DND-41 (cell line): ENCODE data around the gene AOPEP.
A peak's percentile ranks its signal among the peaks of the same experiment; 100 is the strongest.

Source experiments
- ATAC-seq: fragments of 200-7000 bp; cut with Tn5 transposase; 3 replicates; pipeline ENCODE4 v1.9.1; 2021; ENCODE audit warnings: low read depth; ENCODE audit not compliant: insufficient read depth
- DNase-seq: peaks from one replicate; pipeline ENCODE4 v3.0.0-alpha.2; 2020
- H2AFZ ChIP-seq: 2 replicates; pipeline ENCODE4 v1.6.0; 2012; ENCODE audit warnings: low read depth, low read length
- H3K27ac ChIP-seq: 2 replicates; pipeline ENCODE4 v1.5.1; 2012; ENCODE audit warnings: low read length, inconsistent platforms
- H3K27me3 ChIP-seq: fragments of 200-600 bp; sonication (generic); 2 replicates; pipeline ENCODE4 v1.6.0; 2012; ENCODE audit warnings: low read length, mild to moderate bottlenecking, inconsistent platforms; ENCODE audit not compliant: insufficient read depth, poor library complexity
- H3K36me3 ChIP-seq: 2 replicates; pipeline ENCODE4 v1.5.1; 2012; ENCODE audit warnings: low read length, inconsistent platforms; ENCODE audit not compliant: insufficient read depth
- H3K4me1 ChIP-seq: 2 replicates; pipeline ENCODE4 v1.5.1; 2012; ENCODE audit warnings: mild to moderate bottlenecking, low read length; ENCODE audit not compliant: insufficient read depth
- H3K4me2 ChIP-seq: 2 replicates; pipeline ENCODE4 v1.6.0; 2012; ENCODE audit warnings: mild to moderate bottlenecking, moderate library complexity, low read length, inconsistent platforms; ENCODE audit not compliant: insufficient read depth
- H3K4me3 ChIP-seq, 2 experiments: fragments of 200-600 bp in 1 of 2; shearing (Covaris generic) in 1 of 2; 2 replicates each; pipeline ENCODE4 v1.5.1; 2012 to 2016; ENCODE audit warnings: inconsistent platforms in 2 of 2, low read length in 2 of 2, mild to moderate bottlenecking in 2 of 2, low read depth in 1 of 2, moderate library complexity in 1 of 2
- H3K79me2 ChIP-seq: 2 replicates; pipeline ENCODE4 v1.6.0; 2012; ENCODE audit warnings: low read length, inconsistent platforms; ENCODE audit not compliant: insufficient read depth
- H3K9ac ChIP-seq: 2 replicates; pipeline ENCODE4 v1.6.0; 2012; ENCODE audit warnings: low read depth, mild to moderate bottlenecking, inconsistent platforms, low read length, moderate library complexity
- H3K9me3 ChIP-seq: 2 replicates; pipeline ENCODE4 v1.5.1; 2012; ENCODE audit warnings: low read length, moderate library complexity, mild to moderate bottlenecking, inconsistent platforms; ENCODE audit not compliant: insufficient read depth, severe bottlenecking
- H4K20me1 ChIP-seq: 2 replicates; pipeline ENCODE4 v1.6.0; 2012; ENCODE audit warnings: low read length; ENCODE audit not compliant: insufficient read depth
- CTCF ChIP-seq: IDR thresholded peaks from 2 replicates; pipeline ENCODE4 v1.5.1; 2012; ENCODE audit warnings: borderline replicate concordance, low read length, moderate library complexity, mild to moderate bottlenecking; ENCODE audit not compliant: poor library complexity, severe bottlenecking; ENCODE audit errors: extremely low read depth
- EZH2 ChIP-seq: IDR thresholded peaks from 3 replicates; pipeline ENCODE4 v1.6.1; 2012; ENCODE audit warnings: borderline replicate concordance, low read depth, mild to moderate bottlenecking, moderate library complexity, low read length, inconsistent platforms; ENCODE audit not compliant: severe bottlenecking

AOPEP gene

GRCh38 chr9:94720846-94721549 lies 5.5 kb upstream of the AOPEP start:
- H3K9ac ChIP-seq = no peak overlapping the region
- H3K9me3 ChIP-seq = no peaks in the 10 kb centered on the region
- H4K20me1 ChIP-seq = no peaks in the 10 kb centered on the region
- no peak for DNase-seq
- H3K4me3 ChIP-seq = no peak overlapping the region
- no peak overlapping the region for H3K27ac ChIP-seq
- H2AFZ ChIP-seq = no peak overlapping the region
- H3K79me2 ChIP-seq = no peaks in the 10 kb centered on the region
- H3K4me2 ChIP-seq = no peak overlapping the region
- ATAC-seq = no peak
- H3K36me3 ChIP-seq = no peaks in the 10 kb centered on the region
- peaks cover 2% of the 10 kb centered on the region for H3K4me1 ChIP-seq
- TF ChIP-seq EZH2 (no peak), CTCF (no peak)
- H3K27me3 ChIP-seq = no peaks in the 10 kb centered on the region

- no peak overlapping the region for H2AFZ ChIP-seq
- no peaks in the 10 kb centered on the region for H4K20me1 ChIP-seq
- ATAC-seq (no peak), DNase-seq (no peak)
- H3K27me3 ChIP-seq = no peaks in the 10 kb centered on the region
- no peak overlapping the region for H3K4me3 ChIP-seq
- no peak overlapping the region for H3K9ac ChIP-seq
- H3K4me2 ChIP-seq = no peak overlapping the region
- no peak for TF ChIP-seq EZH2
- no peak for TF ChIP-seq CTCF
- H3K27ac ChIP-seq = no peak overlapping the region
- no peaks in the 10 kb centered on the region for H3K9me3 ChIP-seq
- H3K4me1 ChIP-seq = peaks cover 5% of the 10 kb centered on the region
- H3K79me2 ChIP-seq = peaks cover 2% of the 10 kb centered on the region
- H3K36me3 ChIP-seq = no peaks in the 10 kb centered on the region
Measured at GRCh38 chr9:94721754-94722153, 4.7 kb upstream of the AOPEP start.

- no peaks in the 10 kb centered on the region for H3K9me3 ChIP-seq
- peaks cover 18% of the 10 kb centered on the region for H3K79me2 ChIP-seq
- ATAC-seq (no peak), DNase-seq (no peak)
- H3K36me3 ChIP-seq = no peaks in the 10 kb centered on the region
- no peak overlapping the region for H3K27ac ChIP-seq
- no peaks in the 10 kb centered on the region for H4K20me1 ChIP-seq
- TF ChIP-seq EZH2 = no peak
- TF ChIP-seq CTCF = no peak
- no peak overlapping the region for H3K4me3 ChIP-seq
- no peak overlapping the region for H3K4me2 ChIP-seq
- H3K9ac ChIP-seq = no peak overlapping the region
- peaks cover 17% of the 10 kb centered on the region for H3K4me1 ChIP-seq
- no peaks in the 10 kb centered on the region for H3K27me3 ChIP-seq
- H2AFZ ChIP-seq = peak overlapping the region; percentile 41
Measured at GRCh38 chr9:94725293-94725692, 1.2 kb upstream of the AOPEP start.

GRCh38 chr9:94728719-94729118 lies 2.2 kb downstream of the AOPEP start:
- Histone ChIP-seq H3K79me2 (peaks cover 18% of the 10 kb centered on the region), H3K27me3 (no peaks in the 10 kb centered on the region), H3K4me3 (no peak overlapping the region), H3K4me1 (peaks cover 17% of the 10 kb centered on the region), H2AFZ (no peak overlapping the region), H3K9me3 (no peaks in the 10 kb centered on the region), H3K4me2 (no peak overlapping the region), H3K36me3 (no peaks in the 10 kb centered on the region), H3K9ac (no peak overlapping the region), H3K27ac (no peak overlapping the region), H4K20me1 (no peaks in the 10 kb centered on the region)
- DNase-seq (no peak), ATAC-seq (no peak)
- TF ChIP-seq EZH2 (no peak), CTCF (no peak)
